GM19099 (cell line): ENCODE measurements around the gene DENND5B.

Experiments used
- POLR2A ChIP-seq: IDR thresholded peaks from 3 replicates; pipeline ENCODE4 v1.6.1; 2011; ENCODE audit warnings: low read depth; ENCODE audit not compliant: insufficient read length; ENCODE audit errors: extremely low read depth

Gene DENND5B

DNA sequence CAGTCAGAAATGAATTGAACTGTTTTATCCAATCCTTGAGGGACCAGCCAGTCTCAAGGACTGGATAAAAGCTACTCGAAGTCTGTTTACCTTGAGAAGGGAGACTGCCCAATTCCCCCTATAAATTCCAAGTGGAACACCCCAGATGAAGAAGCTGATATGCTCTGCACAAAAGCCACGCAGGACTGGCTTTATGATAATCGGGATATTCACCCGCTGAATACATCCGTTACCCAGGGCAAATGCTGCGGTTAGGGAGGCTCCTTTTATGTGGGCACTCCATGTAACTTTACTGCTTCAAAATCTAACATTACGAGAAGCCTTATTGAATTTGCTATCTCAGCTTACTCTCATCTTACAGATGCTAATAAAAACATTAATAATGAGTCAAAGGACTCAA is 119.1 kb downstream of the DENND5B start:
- no peak for TF ChIP-seq POLR2A

GRCh38 chr12:31471051-31471450 is 119.9 kb downstream of the DENND5B start:
- TF ChIP-seq POLR2A: no peak

DNA sequence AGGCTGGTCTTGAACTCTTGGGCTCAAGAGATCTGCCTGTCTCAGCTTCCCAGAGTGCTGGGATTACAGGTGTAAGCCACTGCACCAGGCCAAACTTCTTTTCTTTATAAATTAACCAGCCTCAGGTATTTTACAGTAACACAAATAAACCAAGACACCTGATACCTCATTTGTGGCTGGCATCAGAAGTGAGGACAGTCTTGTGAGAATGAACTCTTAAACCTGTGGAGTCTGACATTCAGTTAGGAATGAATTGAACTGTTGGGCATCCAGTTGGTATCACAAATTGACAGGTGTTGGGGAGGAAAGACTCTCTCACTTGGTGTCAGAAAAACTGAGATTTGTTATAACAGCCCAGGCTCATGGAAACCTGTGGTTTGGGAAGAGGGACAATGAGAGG is 120.5 kb downstream of the DENND5B start:
- no peak for TF ChIP-seq POLR2A

DNA sequence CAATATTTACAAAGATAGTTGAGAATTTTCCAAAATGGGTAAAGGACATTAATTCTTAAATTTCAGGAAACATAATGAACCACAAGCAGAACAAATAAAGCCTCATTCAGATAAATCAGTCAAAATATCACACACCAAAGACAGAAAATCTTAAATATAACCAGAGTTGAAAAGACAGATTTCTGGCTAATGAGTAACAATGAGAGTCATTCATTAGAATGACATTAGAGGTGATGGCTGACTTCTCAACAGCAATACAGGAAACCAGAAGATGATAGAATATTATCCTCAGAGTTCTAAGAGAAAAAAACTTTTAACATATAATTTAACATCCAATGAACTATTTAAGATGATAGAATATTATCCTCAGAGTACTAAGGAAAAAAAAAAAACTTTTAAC is 124.2 kb downstream of the DENND5B start:
- TF ChIP-seq POLR2A: no peak

DNA sequence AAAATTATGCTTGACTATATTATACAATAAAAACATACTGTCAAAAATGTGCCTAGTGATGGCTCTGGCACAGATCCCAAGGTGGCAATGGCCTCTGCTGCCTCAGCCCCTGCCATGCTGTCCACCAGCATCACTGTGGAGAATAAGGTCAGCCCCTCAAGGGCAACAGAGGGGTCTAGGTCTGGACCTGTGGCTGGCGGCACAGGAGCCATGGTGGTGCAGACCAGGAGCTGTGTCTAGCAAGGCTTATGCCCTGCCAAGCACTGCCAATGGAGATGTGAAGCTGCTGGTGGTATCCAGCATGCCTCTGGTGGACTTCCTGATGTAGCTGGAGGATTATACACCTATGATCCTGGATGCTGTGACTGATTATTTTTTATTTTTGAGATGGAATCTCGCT is 125.9 kb downstream of the DENND5B start:
- TF ChIP-seq POLR2A: no peak

GRCh38 chr12:31460024-31460423 is 130.9 kb downstream of the DENND5B start:
- TF ChIP-seq POLR2A: no peak

GRCh38 chr12:31456562-31456961 is 134.4 kb downstream of the DENND5B start:
- no peak for TF ChIP-seq POLR2A

- TF ChIP-seq POLR2A: no peak
These were observed 146.2 kb downstream of the DENND5B start for GRCh38 chr12:31444736-31445135.

- TF ChIP-seq POLR2A: no peak
These were observed 150.3 kb downstream of the DENND5B start for GRCh38 chr12:31440586-31440985.

DNA sequence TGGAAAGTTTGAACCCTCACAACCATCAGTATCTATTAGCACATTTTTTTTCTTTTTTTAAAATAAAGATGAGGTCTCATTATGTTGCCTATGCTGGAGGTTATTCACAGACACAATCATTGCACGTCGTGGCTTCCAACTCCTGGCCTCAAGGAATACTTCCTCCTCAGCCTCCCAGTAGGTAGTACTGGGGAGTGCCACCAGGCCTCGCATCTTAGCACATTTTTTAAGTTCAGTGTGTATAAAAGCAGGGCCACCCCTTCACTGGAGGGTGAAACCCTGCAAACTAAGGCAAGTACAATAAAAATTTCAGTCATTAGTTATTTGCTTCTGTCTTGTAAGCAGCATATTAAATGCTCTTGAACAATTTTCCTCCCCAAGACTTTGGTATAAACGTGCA is 150.8 kb downstream of the DENND5B start:
- no peak for TF ChIP-seq POLR2A

- no peak for TF ChIP-seq POLR2A
These were observed 159.2 kb downstream of the DENND5B start for GRCh38 chr12:31431721-31432240.

DNA sequence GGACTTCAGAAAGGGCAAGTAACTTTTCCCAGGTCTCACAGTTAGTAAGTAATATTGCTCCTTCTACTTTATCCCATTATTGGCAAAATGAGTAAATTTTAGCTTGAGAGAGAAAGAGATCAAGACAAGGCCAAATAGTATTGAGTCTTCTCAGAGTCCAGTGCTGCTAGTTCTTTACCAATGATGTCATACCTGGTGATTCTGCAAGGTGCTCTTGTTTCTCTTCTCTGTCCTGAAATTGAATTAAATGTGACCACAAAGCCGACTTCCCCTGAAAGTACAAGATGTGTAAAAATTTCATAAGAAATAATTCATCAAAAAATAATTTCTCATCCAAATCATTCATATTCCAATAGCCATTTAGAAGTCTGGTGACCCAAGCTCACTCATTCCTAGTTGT is 167.5 kb downstream of the DENND5B start:
- TF ChIP-seq POLR2A: no peak

DNA sequence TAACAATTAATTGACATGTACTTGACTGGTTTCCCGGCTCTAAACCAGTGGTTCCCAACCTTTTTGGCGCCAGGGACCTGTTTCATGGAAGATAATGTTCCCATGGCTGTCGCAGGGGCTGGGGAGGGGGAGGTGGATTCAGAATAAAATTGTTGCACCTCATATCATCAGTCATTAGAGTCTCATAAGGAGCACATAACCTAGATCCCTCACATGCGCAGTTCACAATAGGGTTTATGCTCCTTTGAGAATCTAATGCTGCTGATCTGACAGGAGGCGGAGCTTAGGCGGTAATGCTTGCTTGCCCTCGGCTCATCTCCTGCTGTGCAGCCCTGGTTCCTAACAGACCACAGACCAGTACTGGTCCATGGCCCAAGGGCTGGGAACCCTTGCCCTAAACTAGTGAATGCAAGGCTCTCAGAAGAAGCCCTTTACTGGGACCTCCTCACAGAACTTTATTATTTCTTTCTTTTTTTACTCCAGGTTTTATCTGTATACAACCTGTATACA is 178.6 kb downstream of the DENND5B start:
- TF ChIP-seq POLR2A: no peak

GRCh38 chr12:31408763-31409162 is 182.2 kb downstream of the DENND5B start:
- TF ChIP-seq POLR2A: no peak

- no peak for TF ChIP-seq POLR2A
These were observed 183.4 kb downstream of the DENND5B start for GRCh38 chr12:31407562-31407961.

GRCh38 chr12:31406345-31406744 is 184.6 kb downstream of the DENND5B start:
- TF ChIP-seq POLR2A: no peak

DNA sequence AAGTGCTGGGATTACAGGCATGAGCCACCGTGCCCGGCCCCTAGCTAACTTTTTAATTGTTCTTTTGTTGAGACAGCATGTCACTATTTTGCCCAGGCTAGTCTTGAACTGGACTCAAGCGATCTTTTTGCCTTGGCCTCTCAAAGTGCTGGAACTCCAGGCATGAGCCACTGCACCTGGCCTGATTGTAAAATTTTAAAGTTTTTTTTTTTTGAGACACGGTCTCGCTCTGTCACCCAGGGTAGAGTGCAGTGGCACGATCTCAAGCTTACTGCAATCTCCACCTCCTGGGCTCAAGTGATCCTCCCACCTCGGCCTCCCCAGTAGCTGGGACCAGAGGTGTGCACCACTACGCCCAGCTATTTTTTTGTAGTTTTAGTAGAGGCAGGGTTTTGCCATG is 185.9 kb downstream of the DENND5B start:
- TF ChIP-seq POLR2A: no peak
